A549 (cell line): ENCODE results near the gene GET4.

Experiments used
- BHLHE40 ChIP-seq: IDR thresholded peaks from 2 replicates; pipeline ENCODE4 v1.6.1; 2012; ENCODE audit warnings: low read depth, low read length, inconsistent platforms
- CTCF ChIP-seq: fragments of >200 bp; sonication (Bioruptor Twin); formaldehyde crosslinking; IDR thresholded peaks from 3 replicates; pipeline ENCODE4 v1.5.1; 2016
- MAFK ChIP-seq: fragments of 450-650 bp; IDR thresholded peaks from 2 replicates; pipeline ENCODE4 v1.6.1; 2014; ENCODE audit not compliant: partially characterized antibody
- MYC ChIP-seq: IDR thresholded peaks from 2 replicates; pipeline ENCODE4 v1.6.1; 2012; ENCODE audit warnings: mild to moderate bottlenecking, inconsistent platforms, low read length, improper control_type of control experiment, borderline replicate concordance
- POLR2A ChIP-seq: IDR thresholded peaks from 2 replicates; pipeline ENCODE4 v1.6.1; 2012; ENCODE audit warnings: mild to moderate bottlenecking, low read length
- SREBF2 ChIP-seq: fragments of 450-650 bp; IDR thresholded peaks from 2 replicates; pipeline ENCODE4 v1.6.1; 2014; ENCODE audit warnings: mild to moderate bottlenecking, moderate library complexity

GRCh38 chr7:859359-860030 is 16.9 kb upstream of the GET4 start:
- TF ChIP-seq MAFK (no peak), SREBF2 (no peak), CTCF (no peak), MYC (no peak), BHLHE40 (no peak), POLR2A (no peak)
